GM18873 (cell line): ENCODE results near the gene SRCAP.
A peak's percentile ranks its signal among the peaks of the same experiment; 100 is the strongest.

Experiments
- ATAC-seq: cut with Tn5 transposase; IDR thresholded peaks from one replicate; pipeline ENCODE4 v1.9.1; 2021; ENCODE audit warnings: mild to moderate bottlenecking, moderate library complexity, moderate number of reproducible peaks; ENCODE audit not compliant: unreplicated experiment, low FRiP score

SRCAP gene

GRCh38 chr16:30698816-30699614 lies at the start of gene SRCAP:
Gene SRCAP, plus strand, starts transcription at chr16:30699171. Its CDS starts 1,654 bp downstream, at chr16:30700825.
- peak; percentile 18 for ATAC-seq

- no peak for ATAC-seq
These were observed 49.1 kb upstream of the SRCAP start for GRCh38 chr16:30649725-30650368.

GRCh38 chr16:30650369-30651123 lies 48.4 kb upstream of the SRCAP start, which contains the start of gene PRR14:
Gene PRR14, plus strand, starts transcription at chr16:30650960. Its CDS starts 686 bp downstream, at chr16:30651646.
- peak; percentile 73 for ATAC-seq

DNA sequence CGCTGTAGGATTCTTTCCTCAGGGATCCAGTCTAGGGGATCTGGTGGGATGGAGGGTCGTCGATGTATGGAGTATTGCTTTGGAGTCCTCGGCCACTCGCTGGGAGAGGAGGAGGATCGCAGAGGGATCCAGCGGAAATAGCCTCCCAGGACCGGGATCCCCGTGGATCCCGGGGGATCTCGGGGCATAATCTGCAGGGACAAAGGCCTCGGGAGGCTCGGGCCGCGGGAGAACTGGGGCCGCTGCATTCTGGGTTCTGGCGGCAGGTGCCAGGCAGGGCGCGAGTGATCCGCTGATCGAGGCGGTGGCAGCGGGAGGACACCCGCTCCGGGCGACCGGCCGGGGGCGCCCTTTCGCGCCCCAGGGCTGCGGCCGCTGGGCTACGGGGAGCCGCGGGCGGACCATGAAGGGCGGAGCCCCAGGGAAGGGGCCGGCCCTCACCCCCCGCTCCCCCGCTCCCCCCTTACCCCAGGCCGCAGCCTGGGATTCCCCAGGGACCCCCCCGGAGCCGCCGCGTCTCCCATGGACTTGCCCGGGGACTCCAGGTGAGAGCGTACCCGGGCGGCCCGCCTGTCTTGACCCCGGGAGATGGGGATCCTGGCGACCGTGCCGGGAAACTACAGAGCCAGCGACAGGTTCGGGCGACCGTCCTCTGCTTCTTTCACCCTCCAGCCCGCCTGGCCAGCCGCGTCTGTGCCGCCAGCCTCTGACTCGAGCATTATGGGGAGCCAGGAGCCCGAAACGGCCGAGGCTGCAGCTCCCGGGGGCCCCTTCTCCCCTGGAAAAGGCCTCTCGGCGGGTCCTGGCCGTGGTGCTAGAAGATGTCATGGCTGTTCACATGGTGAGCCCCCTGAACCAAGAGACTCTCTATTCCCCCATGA lies 47.6 kb upstream of the SRCAP start:
- peak; percentile 29 for ATAC-seq

DNA sequence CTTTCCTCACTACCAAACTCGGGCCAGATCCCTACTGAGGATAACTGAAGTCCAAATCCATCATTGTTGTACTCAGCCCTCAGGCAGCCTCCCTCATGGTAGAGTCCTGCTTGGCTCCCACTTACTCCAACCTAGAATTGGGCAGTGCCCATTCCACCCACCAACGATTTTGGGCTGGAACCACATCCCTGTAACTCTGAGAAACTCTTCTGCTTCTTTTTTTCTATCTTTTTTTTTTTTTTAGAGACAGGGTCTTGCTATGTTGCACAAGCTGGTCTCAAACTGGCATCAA lies 47.0 kb upstream of the SRCAP start:
- ATAC-seq = no peak

DNA sequence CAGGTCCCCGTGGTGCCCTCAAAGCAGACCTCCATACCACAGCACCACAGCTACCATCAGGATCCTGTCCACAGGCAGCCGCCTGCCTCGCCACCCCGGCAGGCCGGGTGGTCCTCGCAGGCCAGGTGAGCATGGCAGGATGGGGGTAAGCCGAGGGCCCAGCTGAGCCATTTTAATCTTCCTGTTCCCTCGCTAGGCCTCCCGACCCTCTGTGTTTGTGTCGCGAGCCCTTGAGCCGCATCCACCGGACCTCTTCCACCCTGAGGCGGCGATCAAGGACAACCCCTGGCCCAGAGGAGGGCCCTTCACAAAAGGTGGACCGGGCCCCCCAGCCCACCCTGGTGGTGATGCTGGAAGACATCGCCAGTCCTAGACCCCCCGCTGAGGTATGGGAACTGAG lies 46.3 kb upstream of the SRCAP start:
- no peak for ATAC-seq

DNA sequence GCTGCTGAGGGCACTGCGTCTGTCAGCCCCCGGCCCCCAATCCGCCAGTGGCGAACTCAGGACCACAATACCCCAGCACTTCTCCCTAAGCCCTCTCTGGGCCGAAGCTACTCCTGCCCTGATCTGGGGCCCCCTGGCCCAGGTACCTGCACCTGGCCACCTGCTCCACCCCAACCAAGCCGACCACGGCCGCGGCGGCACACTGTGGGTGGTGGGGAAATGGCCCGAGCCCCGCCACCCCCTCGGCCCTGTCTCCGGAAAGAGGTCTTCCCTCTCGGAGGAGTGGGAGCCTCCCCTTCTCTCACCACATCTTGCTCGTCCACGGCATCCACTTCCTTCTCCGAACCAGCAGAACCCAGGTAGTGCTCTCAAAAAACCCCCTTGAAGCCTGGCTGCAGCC lies 44.1 kb upstream of the SRCAP start:
- ATAC-seq = no peak

GRCh38 chr16:30655815-30656347 lies 43.1 kb upstream of the SRCAP start:
- ATAC-seq = no peak

DNA sequence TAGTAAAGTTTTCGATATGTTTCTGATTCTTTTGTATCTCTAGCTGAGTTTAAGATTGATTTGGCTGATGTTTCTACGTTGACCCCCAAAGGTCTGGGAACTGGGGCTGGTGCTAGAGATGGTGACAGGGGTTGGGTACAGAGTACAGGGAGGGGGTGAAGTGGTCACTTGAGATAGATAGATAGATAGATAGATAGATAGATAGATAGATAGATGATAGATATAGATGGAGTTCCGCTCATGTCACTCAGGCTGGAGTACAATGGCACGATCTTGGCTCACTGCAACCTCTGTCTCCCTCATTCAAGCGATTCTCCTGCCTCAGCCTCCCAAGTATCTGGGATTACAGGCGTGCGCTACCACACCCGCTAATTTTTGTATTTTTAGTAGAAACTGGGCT lies 42.6 kb upstream of the SRCAP start:
- ATAC-seq = no peak

DNA sequence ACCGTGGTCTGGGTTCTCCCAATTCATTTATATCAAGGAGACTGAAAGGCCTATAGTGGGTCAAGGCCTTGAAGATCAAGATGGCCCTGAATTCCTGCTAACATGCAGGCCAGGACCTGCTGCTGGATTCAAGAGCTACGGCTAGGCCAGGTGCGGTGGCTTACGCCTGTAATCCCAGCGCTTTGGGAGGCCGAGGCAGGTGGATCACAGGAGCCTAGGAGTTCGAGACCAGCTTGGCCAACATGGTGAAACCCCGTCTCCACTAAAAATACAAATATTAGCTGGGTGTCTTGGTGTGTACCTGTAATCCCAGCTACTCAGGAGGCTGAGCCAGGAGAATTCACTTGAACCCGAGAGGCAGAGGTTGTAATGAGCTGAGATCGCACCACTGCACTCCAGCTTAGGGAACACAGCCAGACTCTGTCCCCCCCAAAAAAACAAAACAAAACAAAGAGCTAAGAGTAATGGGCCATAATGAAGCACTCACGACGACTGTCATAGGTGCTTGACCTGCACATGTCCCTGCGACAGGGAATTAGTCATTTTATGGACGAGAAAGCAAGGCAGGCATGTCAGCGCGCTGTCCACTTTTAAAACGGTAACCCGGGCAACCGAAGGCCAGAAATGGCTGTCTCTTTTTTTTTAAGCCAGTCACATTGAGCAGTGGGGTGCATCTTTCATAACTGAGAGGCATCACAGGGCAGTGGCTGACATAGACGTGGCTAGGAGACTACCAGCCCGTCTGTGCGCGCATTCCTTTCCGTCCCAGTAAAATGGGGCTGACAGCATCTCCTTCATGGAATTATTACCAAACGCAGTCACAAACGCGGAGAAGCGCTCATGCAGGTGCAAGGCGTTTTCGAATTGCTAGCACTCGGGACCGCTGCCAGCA lies 41.8 kb upstream of the SRCAP start:
- no peak for ATAC-seq

- ATAC-seq = peak; percentile 76
These were observed 40.9 kb upstream of the SRCAP start, which contains the start of gene FBRS for GRCh38 chr16:30657866-30658730. Gene FBRS, plus strand, starts transcription at chr16:30658431. Its CDS starts 1,088 bp downstream, at chr16:30659519.

DNA sequence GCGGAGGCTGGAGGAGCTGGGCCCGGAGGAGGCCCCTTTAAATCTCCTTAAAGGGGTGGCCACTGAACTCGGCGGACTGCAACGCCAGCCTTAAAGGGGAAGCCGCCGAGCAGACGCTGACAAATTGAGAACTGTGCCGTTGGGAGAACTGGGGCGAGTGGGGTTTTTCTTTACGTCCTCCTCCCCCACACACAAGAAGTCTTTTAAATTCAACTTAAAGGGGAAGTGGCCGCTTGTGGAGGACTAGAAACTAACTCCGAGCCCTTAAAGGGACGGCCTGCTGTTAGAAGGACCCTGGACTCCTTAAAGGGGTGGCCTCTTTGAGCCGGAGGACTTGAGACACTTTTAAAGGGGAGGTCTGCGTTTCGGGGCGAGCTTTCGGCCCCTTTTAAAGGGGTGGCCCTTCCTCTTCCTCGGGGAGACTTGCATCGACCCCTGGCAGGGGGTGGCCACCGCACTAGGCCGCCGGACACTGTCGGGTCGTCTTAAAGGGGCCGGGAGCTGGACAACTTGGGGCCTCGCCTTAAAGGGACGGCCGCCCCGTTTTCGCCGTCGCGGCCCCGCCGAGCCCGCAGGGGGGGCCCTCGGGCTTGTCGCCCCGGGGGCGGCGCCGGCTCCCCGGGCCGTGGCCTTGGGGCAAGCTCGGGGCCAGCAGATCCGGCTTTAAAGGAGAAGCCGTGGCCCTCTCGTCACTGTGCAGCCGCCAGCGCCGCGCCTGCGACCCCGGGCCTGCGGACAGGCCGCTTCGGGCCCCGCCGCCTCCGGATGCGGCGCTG lies 40.1 kb upstream of the SRCAP start:
- peak; percentile 17 for ATAC-seq

- no peak for ATAC-seq
These were observed 39.2 kb upstream of the SRCAP start for GRCh38 chr16:30659507-30660423.

DNA sequence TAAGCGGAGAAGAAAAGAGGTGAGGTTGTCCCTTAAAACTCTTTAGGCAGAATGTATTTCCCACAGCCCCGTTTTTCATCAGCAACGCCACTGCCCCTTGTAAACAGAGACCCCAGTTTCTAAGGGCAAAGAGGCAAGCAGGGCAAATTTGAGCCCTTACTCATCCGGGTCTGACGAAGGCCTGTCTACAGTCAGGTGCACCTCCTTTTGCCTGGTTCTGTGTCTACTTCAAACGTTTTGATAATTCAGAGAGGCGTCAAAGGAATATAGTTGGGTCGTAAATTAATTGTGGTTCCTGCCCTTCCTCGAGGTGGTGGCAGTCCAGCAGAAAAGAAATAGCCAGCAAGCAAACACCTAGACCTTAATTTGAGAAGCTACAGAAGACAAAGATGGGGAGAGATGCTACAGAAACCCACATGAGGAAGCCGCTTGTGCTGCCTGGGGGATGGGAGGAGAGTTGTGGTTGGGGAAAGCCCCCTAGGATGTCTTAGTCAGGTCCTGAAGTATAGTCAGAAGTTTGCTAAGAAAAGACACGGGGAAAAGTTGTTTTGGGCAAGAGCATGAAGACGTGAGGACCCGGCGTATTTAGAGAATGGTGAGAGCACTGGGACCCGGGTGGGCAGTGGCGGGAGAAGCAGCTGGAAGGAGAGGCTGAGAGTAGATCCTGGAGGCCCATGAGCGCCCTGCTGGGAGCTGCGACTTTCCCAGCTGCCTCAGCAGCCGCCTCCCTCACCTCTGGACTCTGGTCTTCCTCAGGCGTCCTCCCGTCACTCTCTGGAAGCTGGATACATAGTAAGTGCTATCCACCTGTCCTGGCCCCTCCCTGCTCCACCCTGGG lies 38.3 kb upstream of the SRCAP start:
- ATAC-seq = no peak

- no peak for ATAC-seq
These were observed 36.5 kb upstream of the SRCAP start for GRCh38 chr16:30662449-30662848.
